Trophoblast cell (in vitro differentiated cells and primary cell): ENCODE data around the gene ERC1.

Experiments used
- DNase-seq, 2 donors: peaks; one replicate each; pipeline ENCODE4 v3.0.0-alpha.2; 2016
- H2AFZ ChIP-seq: 2 replicates; pipeline ENCODE4 v1.6.1; 2013; ENCODE audit warnings: low read length, moderate library complexity, mild to moderate bottlenecking; ENCODE audit not compliant: insufficient read depth, poor library complexity
- H2AK5ac ChIP-seq: 2 replicates; pipeline ENCODE4 v1.6.1; 2013; ENCODE audit warnings: mild to moderate bottlenecking, low read length
- H2BK120ac ChIP-seq: 2 replicates; pipeline ENCODE4 v1.6.1; 2013; ENCODE audit warnings: low read length, mild to moderate bottlenecking, moderate library complexity; ENCODE audit not compliant: insufficient read depth, poor library complexity
- H2BK12ac ChIP-seq: 2 replicates; pipeline ENCODE4 v1.6.1; 2013; ENCODE audit warnings: mild to moderate bottlenecking, low read length, moderate library complexity
- H2BK5ac ChIP-seq: 2 replicates; pipeline ENCODE4 v1.6.1; 2013; ENCODE audit warnings: low read length, low read depth, moderate library complexity, mild to moderate bottlenecking; ENCODE audit not compliant: poor library complexity
- H3K14ac ChIP-seq: 2 replicates; pipeline ENCODE4 v1.6.1; 2013; ENCODE audit warnings: mild to moderate bottlenecking, low read length
- H3K18ac ChIP-seq: 2 replicates; pipeline ENCODE4 v1.6.1; 2013; ENCODE audit warnings: mild to moderate bottlenecking, low read length
- H3K23ac ChIP-seq: 2 replicates; pipeline ENCODE4 v1.6.1; 2013; ENCODE audit warnings: low read length
- H3K27ac ChIP-seq: 2 replicates; pipeline ENCODE4 v1.5.1; 2013; ENCODE audit warnings: low read depth, mild to moderate bottlenecking, inconsistent platforms, low read length, moderate library complexity
- H3K27me3 ChIP-seq: 2 replicates; pipeline ENCODE4 v1.6.1; 2013; ENCODE audit warnings: inconsistent platforms, mild to moderate bottlenecking, low read length, moderate library complexity; ENCODE audit not compliant: insufficient read depth
- H3K36me3 ChIP-seq, 2 experiments: 1 replicate in 1 of 2; 2 replicates in 1 of 2; pipeline ENCODE4 v1.6.1; 2013; ENCODE audit warnings: low read length in 2 of 2, mild to moderate bottlenecking in 2 of 2, moderate library complexity in 1 of 2; ENCODE audit not compliant: insufficient read depth in 2 of 2, control insufficient read depth in 1 of 2
- H3K4ac ChIP-seq: 2 replicates; pipeline ENCODE4 v1.6.1; 2013; ENCODE audit warnings: low read depth, mild to moderate bottlenecking, low read length, moderate library complexity
- H3K4me1 ChIP-seq, 2 experiments: 1 replicate in 1 of 2; 2 replicates in 1 of 2; pipeline ENCODE4 v1.6.1; 2013; ENCODE audit warnings: low read length in 2 of 2, mild to moderate bottlenecking in 2 of 2, moderate library complexity in 1 of 2; ENCODE audit not compliant: insufficient read depth in 2 of 2, control insufficient read depth in 1 of 2
- H3K4me2 ChIP-seq: 2 replicates; pipeline ENCODE4 v1.6.1; 2013; ENCODE audit warnings: inconsistent platforms, mild to moderate bottlenecking, low read length, moderate library complexity
- H3K4me3 ChIP-seq: 2 replicates; pipeline ENCODE4 v1.5.1; 2013; ENCODE audit warnings: mild to moderate bottlenecking, low read depth, low read length, inconsistent platforms
- H3K79me1 ChIP-seq: one replicate; pipeline ENCODE4 v1.6.1; 2013; ENCODE audit warnings: low read length
- H3K79me2 ChIP-seq: 2 replicates; pipeline ENCODE4 v1.6.1; 2013; ENCODE audit warnings: low read length, mild to moderate bottlenecking; ENCODE audit not compliant: control insufficient read depth, insufficient read depth, poor library complexity
- H3K9ac ChIP-seq: 2 replicates; pipeline ENCODE4 v1.6.1; 2013; ENCODE audit warnings: mild to moderate bottlenecking, low read length
- H3K9me3 ChIP-seq: 2 replicates; pipeline ENCODE4 v1.6.1; 2013; ENCODE audit warnings: low read depth, mild to moderate bottlenecking, control low read depth, inconsistent platforms, low read length; ENCODE audit not compliant: insufficient read depth
- H4K12ac ChIP-seq: 2 replicates; pipeline ENCODE4 v1.6.1; 2013; ENCODE audit warnings: low read depth, mild to moderate bottlenecking, low read length, moderate library complexity
- H4K8ac ChIP-seq: 2 replicates; pipeline ENCODE4 v1.6.1; 2013; ENCODE audit warnings: low read depth, mild to moderate bottlenecking, low read length, moderate library complexity
- H4K91ac ChIP-seq: one replicate; pipeline ENCODE4 v1.6.1; 2013; ENCODE audit warnings: low read depth, mild to moderate bottlenecking, low read length, moderate library complexity
- WGBS: extraction: QIAGEN DNeasy Blood & Tissue Kit; methylation state at CpG from one replicate; pipeline ENCODE4 v1.1.7; 2013; ENCODE audit warnings: missing lambda C conversion rate; ENCODE audit not compliant: insufficient read length, insufficient coverage; ENCODE audit errors: extremely low coverage; 5-methylcytosine and 5-hydroxymethylcytosine counted together

The ERC1 gene

DNA sequence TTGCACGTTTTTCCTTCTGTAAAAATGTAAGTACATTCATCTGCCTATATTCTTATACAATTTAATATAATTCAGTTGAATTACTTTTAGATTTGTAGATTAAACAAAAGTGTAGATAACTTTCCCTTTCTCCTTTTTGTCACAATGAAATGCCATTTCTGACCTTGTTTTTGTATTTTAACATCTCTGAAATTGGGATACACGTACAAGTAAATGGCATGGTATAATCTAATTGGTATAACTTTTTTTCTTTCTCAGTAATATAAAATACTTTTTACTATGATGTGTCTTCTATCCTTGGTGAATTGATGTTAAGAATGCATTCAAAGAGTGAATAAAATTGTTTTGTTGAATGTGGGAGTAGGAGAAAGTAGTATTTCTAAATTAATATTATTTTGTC is 210.0 kb downstream of the ERC1 start:
- H3K9ac ChIP-seq, result no peak overlapping the region

DNA sequence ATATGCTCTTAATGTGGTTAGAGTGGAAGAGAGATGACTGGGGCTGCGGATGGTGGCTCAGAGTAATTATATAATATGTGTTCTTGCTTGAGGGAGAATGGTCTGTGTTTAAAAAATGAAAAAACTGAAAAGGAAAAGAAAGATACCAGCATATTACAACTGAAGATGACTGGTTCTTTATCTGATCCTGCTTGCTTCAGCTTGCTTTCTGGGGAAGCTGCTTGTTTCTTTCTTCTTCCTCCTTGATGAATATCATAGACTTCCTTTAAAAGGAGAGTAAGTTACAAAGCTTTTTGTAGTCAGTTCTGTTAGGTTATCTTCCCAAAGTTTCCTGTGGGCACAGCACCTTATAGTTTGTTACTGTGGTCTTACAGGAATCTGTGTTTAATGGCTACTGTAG is 210.9 kb downstream of the ERC1 start:
- no peak overlapping the region for H4K91ac ChIP-seq
- H3K4ac ChIP-seq, result no peak overlapping the region
- no CpG with 5 or more reads among the region's 1 CpG for WGBS
- H3K27me3 ChIP-seq, result no peaks in the 10 kb centered on the region
- no peak overlapping the region for H3K18ac ChIP-seq
- H3K79me1 ChIP-seq, result peaks cover 6% of the 10 kb centered on the region
- H2BK5ac ChIP-seq, result no peak overlapping the region
- H3K36me3 ChIP-seq, result peaks cover 4 to 5% of the 10 kb centered on the region in 2 experiments
- no peak overlapping the region for H4K12ac ChIP-seq
- H3K4me1 ChIP-seq, result peaks cover 6% of the 10 kb centered on the region in 2 experiments
- H3K4me3 ChIP-seq, result no peak overlapping the region
- no peak overlapping the region for H3K9ac ChIP-seq
- H2AK5ac ChIP-seq, result no peak overlapping the region
- H3K4me2 ChIP-seq, result no peak overlapping the region
- H3K79me2 ChIP-seq, result no peaks in the 10 kb centered on the region
- H3K23ac ChIP-seq, result no peak overlapping the region
- H2AFZ ChIP-seq, result no peak overlapping the region
- no peak overlapping the region for H2BK120ac ChIP-seq
- peak; percentile 39 to 82 for DNase-seq
- H2BK12ac ChIP-seq, result no peak overlapping the region
- H4K8ac ChIP-seq, result no peak overlapping the region
- H3K14ac ChIP-seq, result no peak overlapping the region
- no peak overlapping the region for H3K27ac ChIP-seq
- H3K9me3 ChIP-seq, result peaks cover 5% of the 10 kb centered on the region

More for the DNA sequence above, 210.0 kb downstream of the ERC1 start:
- no peak overlapping the region for H3K18ac ChIP-seq
- H3K27ac ChIP-seq, result no peak overlapping the region
- H2AFZ ChIP-seq, result no peak overlapping the region
- H3K4me2 ChIP-seq, result no peak overlapping the region
- peaks cover 5% of the 10 kb centered on the region for H3K9me3 ChIP-seq
- no peak overlapping the region for H2AK5ac ChIP-seq
- H3K4ac ChIP-seq, result no peak overlapping the region
- no peak overlapping the region for H4K91ac ChIP-seq
- no peak overlapping the region for H4K8ac ChIP-seq
- H3K14ac ChIP-seq, result no peak overlapping the region
- no peak overlapping the region for H4K12ac ChIP-seq
- no peak overlapping the region for H2BK120ac ChIP-seq
- peaks cover 3% of the 10 kb centered on the region for H3K79me2 ChIP-seq
- peaks cover 4 to 5% of the 10 kb centered on the region in 2 experiments for H3K36me3 ChIP-seq
- H2BK12ac ChIP-seq, result no peak overlapping the region
- no peak overlapping the region for H3K4me3 ChIP-seq
- no peak overlapping the region for H3K23ac ChIP-seq
- no CpG with 5 or more reads among the region's 2 CpGs for WGBS
- no peak overlapping the region for H2BK5ac ChIP-seq
- no peak for DNase-seq
- no peaks in the 10 kb centered on the region for H3K27me3 ChIP-seq
- peaks cover 10% of the 10 kb centered on the region for H3K79me1 ChIP-seq
- peaks cover 9 to 10% of the 10 kb centered on the region in 2 experiments for H3K4me1 ChIP-seq

DNA sequence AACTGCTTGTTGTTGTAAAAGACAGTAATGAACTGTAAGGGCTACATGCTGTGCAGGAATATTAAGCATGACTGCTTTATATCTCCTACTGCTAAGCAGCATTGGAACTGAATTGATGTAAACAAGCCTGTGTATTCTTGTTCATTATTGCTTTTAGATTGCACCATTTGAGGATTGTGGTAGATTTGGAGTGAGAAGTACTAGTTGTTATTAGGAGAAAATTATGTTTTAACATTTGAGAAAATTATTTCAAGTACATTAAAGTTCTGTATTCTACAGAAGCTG is 212.7 kb downstream of the ERC1 start:
- no peaks in the 10 kb centered on the region for H3K79me2 ChIP-seq
- no peaks in the 10 kb centered on the region for H3K27me3 ChIP-seq
- no peak overlapping the region for H4K8ac ChIP-seq

DNA sequence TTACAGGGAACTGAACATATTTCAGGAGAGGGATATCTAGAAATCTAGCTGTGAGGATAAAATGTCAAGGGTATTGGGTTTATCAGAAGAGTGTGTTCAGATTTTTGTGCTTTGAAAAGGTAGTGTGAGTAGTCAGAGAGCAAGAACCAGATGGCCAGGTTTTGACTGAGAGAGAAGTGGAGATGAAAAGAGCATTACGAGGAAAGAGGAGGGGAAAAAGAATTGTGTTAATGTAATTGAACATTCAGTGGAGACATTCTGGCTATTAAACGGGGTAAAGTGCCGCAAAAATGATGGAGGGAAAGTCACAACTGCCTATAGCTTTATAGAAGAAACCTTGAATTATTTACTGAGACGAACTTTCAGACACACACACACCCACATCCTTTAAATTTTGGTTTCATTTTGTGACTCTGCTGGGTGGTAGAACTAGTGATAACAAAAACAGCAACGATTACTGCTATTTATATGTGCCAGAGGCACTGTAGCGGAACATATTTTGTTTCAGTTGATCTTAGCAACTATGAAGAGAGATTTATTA is 213.6 kb downstream of the ERC1 start:
- no peak overlapping the region for H3K18ac ChIP-seq
- WGBS, result no CpG with 5 or more reads among the region's 6 CpGs

More for the DNA sequence above, 212.7 kb downstream of the ERC1 start:
- no peak overlapping the region for H2BK5ac ChIP-seq
- H2BK12ac ChIP-seq, result no peak overlapping the region
- no peak overlapping the region for H3K27ac ChIP-seq
- H3K4me1 ChIP-seq, result peaks cover 0 to 3% of the 10 kb centered on the region in 2 experiments
- H3K79me1 ChIP-seq, result peaks cover under 1% of the 10 kb centered on the region
- H3K18ac ChIP-seq, result no peak overlapping the region
- no peak overlapping the region for H3K23ac ChIP-seq
- H3K4me2 ChIP-seq, result no peak overlapping the region
- no peak overlapping the region for H4K91ac ChIP-seq
- H2AFZ ChIP-seq, result no peak overlapping the region
- H3K36me3 ChIP-seq, result peaks cover 2% of the 10 kb centered on the region in 2 experiments
- H3K4me3 ChIP-seq, result no peak overlapping the region
- no peak overlapping the region for H4K12ac ChIP-seq
- H3K9me3 ChIP-seq, result peaks cover 4% of the 10 kb centered on the region
- no peak for DNase-seq
- H3K14ac ChIP-seq, result no peak overlapping the region
- H3K9ac ChIP-seq, result no peak overlapping the region
- no peak overlapping the region for H2BK120ac ChIP-seq
- H2AK5ac ChIP-seq, result no peak overlapping the region
- H3K4ac ChIP-seq, result no peak overlapping the region

More for the DNA sequence above, 213.6 kb downstream of the ERC1 start:
- Histone ChIP-seq H2BK5ac (no peak overlapping the region), H2AFZ (no peak overlapping the region), H3K4me1 (peaks cover 0 to 3% of the 10 kb centered on the region in 2 experiments), H3K27ac (no peak overlapping the region), H3K4ac (no peak overlapping the region), H3K79me1 (no peaks in the 10 kb centered on the region), H2BK120ac (no peak overlapping the region), H3K14ac (no peak overlapping the region), H2AK5ac (no peak overlapping the region), H3K36me3 (no peaks in the 10 kb centered on the region), H3K27me3 (no peaks in the 10 kb centered on the region), H4K12ac (no peak overlapping the region), H4K91ac (no peak overlapping the region), H2BK12ac (no peak overlapping the region), H4K8ac (no peak overlapping the region), H3K4me3 (no peak overlapping the region), H3K9ac (no peak overlapping the region), H3K4me2 (no peak overlapping the region), H3K79me2 (no peaks in the 10 kb centered on the region), H3K23ac (no peak overlapping the region), H3K9me3 (no peaks in the 10 kb centered on the region)
- DNase-seq, result peak in 1 of 2 donors; percentile 18
